ENCODE data around the gene VAC14. TPM values are rescaled to one million over a fixed set of nuclear protein-coding genes. Genes with fewer than 3 reads are reported as not detected.
"Not testable (repeated sequence)": the region's sequence is repeated elsewhere in the genome, so short reads cannot be mapped to it uniquely, and the experiment has no call there.

The VAC14 gene
- total RNA-seq, 1 experiment from 2014 or later: 83.0 TPM

- no peaks in the 10 kb centered on the region for H3K27me3 ChIP-seq (ENCODE audit: control insufficient read depth, insufficient read depth, low read length)
- DNase-seq: no peak
- no peak overlapping the region for H3K4me3 ChIP-seq (ENCODE audit: insufficient read depth, low read depth, low read length)
- H3K36me3 ChIP-seq (replicated peaks; ENCODE audit: control insufficient read depth, insufficient read depth, low read length): peaks cover 4% of the 10 kb centered on the region; the same call in 1 of the 2 replicates
These were observed 53.0 kb downstream of the VAC14 start for GRCh38 chr16:70747703-70748631.

GRCh38 chr16:70746708-70747424, 54.1 kb downstream of the VAC14 start:
- no peak overlapping the region for H3K4me3 ChIP-seq (ENCODE audit: insufficient read depth, low read depth, low read length)
- no peaks in the 10 kb centered on the region for H3K27me3 ChIP-seq (ENCODE audit: control insufficient read depth, insufficient read depth, low read length)
- peaks cover 4% of the 10 kb centered on the region; the same call in 1 of the 2 replicates for H3K36me3 ChIP-seq (replicated peaks; ENCODE audit: control insufficient read depth, insufficient read depth, low read length)
- no peak for DNase-seq

GRCh38 chr16:70746040-70746707, 54.8 kb downstream of the VAC14 start:
- H3K36me3 ChIP-seq (replicated peaks; ENCODE audit: control insufficient read depth, insufficient read depth, low read length): peaks cover 4% of the 10 kb centered on the region; the same call in 1 of the 2 replicates
- no peaks in the 10 kb centered on the region for H3K27me3 ChIP-seq (ENCODE audit: control insufficient read depth, insufficient read depth, low read length)
- no peak for DNase-seq

GRCh38 chr16:70745536-70746025, 55.4 kb downstream of the VAC14 start:
- Histone ChIP-seq H3K27me3 (ENCODE audit: control insufficient read depth, insufficient read depth, low read length) (no peaks in the 10 kb centered on the region), H3K4me3 (ENCODE audit: insufficient read depth, low read depth, low read length) (no peak overlapping the region), H3K36me3 (replicated peaks; ENCODE audit: control insufficient read depth, insufficient read depth, low read length) (peaks cover 4% of the 10 kb centered on the region; the same call in 1 of the 2 replicates)
- DNase-seq: no peak

More at GRCh38 chr16:70746040-70746707, 54.8 kb downstream of the VAC14 start:
- H3K4me3 ChIP-seq (ENCODE audit: insufficient read depth, low read depth, low read length): no peak overlapping the region

GRCh38 chr16:70744366-70744765, 56.6 kb downstream of the VAC14 start:
- H3K36me3 ChIP-seq (replicated peaks; ENCODE audit: control insufficient read depth, insufficient read depth, low read length): peaks cover 4% of the 10 kb centered on the region
- no peaks in the 10 kb centered on the region for H3K27me3 ChIP-seq (ENCODE audit: control insufficient read depth, insufficient read depth, low read length)
- H3K4me3 ChIP-seq (ENCODE audit: insufficient read depth, low read depth, low read length): no peak overlapping the region
- DNase-seq: no peak

- Histone ChIP-seq H3K27me3 (ENCODE audit: control insufficient read depth, insufficient read depth, low read length) (no peaks in the 10 kb centered on the region), H3K36me3 (replicated peaks; ENCODE audit: control insufficient read depth, insufficient read depth, low read length) (peaks cover 4% of the 10 kb centered on the region), H3K4me3 (ENCODE audit: insufficient read depth, low read depth, low read length) (no peak overlapping the region)
- no peak for DNase-seq
These were observed 57.2 kb downstream of the VAC14 start for GRCh38 chr16:70743791-70744190.

- not testable (repeated sequence) for H3K36me3 ChIP-seq (replicated peaks; ENCODE audit: control insufficient read depth, insufficient read depth, low read length); H3K4me3 ChIP-seq (ENCODE audit: insufficient read depth, low read depth, low read length); DNase-seq; H3K27me3 ChIP-seq (ENCODE audit: control insufficient read depth, insufficient read depth, low read length)
These were observed 58.0 kb downstream of the VAC14 start for GRCh38 chr16:70742967-70743366.

- Histone ChIP-seq H3K27me3 (ENCODE audit: control insufficient read depth, insufficient read depth, low read length) (no peaks in the 10 kb centered on the region), H3K4me3 (ENCODE audit: insufficient read depth, low read depth, low read length) (no peak overlapping the region), H3K36me3 (replicated peaks; ENCODE audit: control insufficient read depth, insufficient read depth, low read length) (peaks cover 4% of the 10 kb centered on the region)
- no peak for DNase-seq
These were observed 59.2 kb downstream of the VAC14 start for GRCh38 chr16:70741783-70742125.

- H3K36me3 ChIP-seq (replicated peaks; ENCODE audit: control insufficient read depth, insufficient read depth, low read length): peaks cover 4% of the 10 kb centered on the region
- DNase-seq: no peak
These were observed 59.8 kb downstream of the VAC14 start for GRCh38 chr16:70740914-70741782.

GRCh38 chr16:70740174-70740913, 60.6 kb downstream of the VAC14 start:
- Histone ChIP-seq H3K4me3 (ENCODE audit: insufficient read depth, low read depth, low read length) (no peak overlapping the region), H3K36me3 (replicated peaks; ENCODE audit: control insufficient read depth, insufficient read depth, low read length) (peaks cover 4% of the 10 kb centered on the region)

More at GRCh38 chr16:70740914-70741782, 59.8 kb downstream of the VAC14 start:
- no peaks in the 10 kb centered on the region for H3K27me3 ChIP-seq (ENCODE audit: control insufficient read depth, insufficient read depth, low read length)
- no peak overlapping the region for H3K4me3 ChIP-seq (ENCODE audit: insufficient read depth, low read depth, low read length)

GRCh38 chr16:70739389-70739788, 61.6 kb downstream of the VAC14 start:
- H3K36me3 ChIP-seq (replicated peaks; ENCODE audit: control insufficient read depth, insufficient read depth, low read length): peaks cover 4% of the 10 kb centered on the region
- no peak overlapping the region for H3K4me3 ChIP-seq (ENCODE audit: insufficient read depth, low read depth, low read length)
- no peak for DNase-seq
- no peaks in the 10 kb centered on the region for H3K27me3 ChIP-seq (ENCODE audit: control insufficient read depth, insufficient read depth, low read length)

More at GRCh38 chr16:70740174-70740913, 60.6 kb downstream of the VAC14 start:
- H3K27me3 ChIP-seq (ENCODE audit: control insufficient read depth, insufficient read depth, low read length): no peaks in the 10 kb centered on the region
- no peak for DNase-seq

GRCh38 chr16:70738083-70738977, 62.6 kb downstream of the VAC14 start:
- no peaks in the 10 kb centered on the region; the same call in none of the 2 replicates for H3K36me3 ChIP-seq (replicated peaks; ENCODE audit: control insufficient read depth, insufficient read depth, low read length)

More at GRCh38 chr16:70738083-70738977, 62.6 kb downstream of the VAC14 start:
- DNase-seq: peak; percentile 95
- Histone ChIP-seq H3K4me3 (ENCODE audit: insufficient read depth, low read depth, low read length) (no peak overlapping the region), H3K27me3 (ENCODE audit: control insufficient read depth, insufficient read depth, low read length) (no peaks in the 10 kb centered on the region)
